ENCODE measurements around the gene CAVIN2. TPM values are rescaled to one million over a fixed set of nuclear protein-coding genes. Genes with fewer than 3 reads are reported as not detected.
A peak's percentile ranks its signal among the peaks of the same experiment; 100 is the strongest.

CAVIN2 gene
- total RNA-seq, 4 donors from 2014 or later, result 6.7 to 18.8 (median 10.0) TPM

GRCh38 chr2:191869781-191870180 is 22.9 kb upstream of the CAVIN2 start:
- TF ChIP-seq, protein P1, sequence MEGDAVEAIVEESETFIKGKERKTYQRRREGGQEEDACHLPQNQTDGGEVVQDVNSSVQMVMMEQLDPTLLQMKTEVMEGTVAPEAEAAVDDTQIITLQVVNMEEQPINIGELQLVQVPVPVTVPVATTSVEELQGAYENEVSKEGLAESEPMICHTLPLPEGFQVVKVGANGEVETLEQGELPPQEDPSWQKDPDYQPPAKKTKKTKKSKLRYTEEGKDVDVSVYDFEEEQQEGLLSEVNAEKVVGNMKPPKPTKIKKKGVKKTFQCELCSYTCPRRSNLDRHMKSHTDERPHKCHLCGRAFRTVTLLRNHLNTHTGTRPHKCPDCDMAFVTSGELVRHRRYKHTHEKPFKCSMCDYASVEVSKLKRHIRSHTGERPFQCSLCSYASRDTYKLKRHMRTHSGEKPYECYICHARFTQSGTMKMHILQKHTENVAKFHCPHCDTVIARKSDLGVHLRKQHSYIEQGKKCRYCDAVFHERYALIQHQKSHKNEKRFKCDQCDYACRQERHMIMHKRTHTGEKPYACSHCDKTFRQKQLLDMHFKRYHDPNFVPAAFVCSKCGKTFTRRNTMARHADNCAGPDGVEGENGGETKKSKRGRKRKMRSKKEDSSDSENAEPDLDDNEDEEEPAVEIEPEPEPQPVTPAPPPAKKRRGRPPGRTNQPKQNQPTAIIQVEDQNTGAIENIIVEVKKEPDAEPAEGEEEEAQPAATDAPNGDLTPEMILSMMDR (IDR thresholded peaks at IDR 0.05), result no peak
- TF ChIP-seq POLR2A (IDR thresholded peaks at IDR 0.05), result no peak
- WGBS, 2 donors, result 63 to 66% methylated on average over 4 of the region's 4 CpGs
- no peak overlapping the region for H3K4me3 ChIP-seq (ENCODE audit: low read depth, poor library complexity, severe bottlenecking)
- intact Hi-C loops (cut with DNase I; ENCODE audit: low total_unique reads), result no loop called here
- DNase-seq (ENCODE audit: low spot score in 2 of 2), result no peak

- H3K4me3 ChIP-seq (ENCODE audit: low read depth, poor library complexity, severe bottlenecking), result no peak overlapping the region
- DNase-seq (ENCODE audit: low spot score in 2 of 2), result no peak
- 66 to 69% methylated on average over 6 of the region's 6 CpGs for WGBS, 2 donors
- no peak for TF ChIP-seq POLR2A (IDR thresholded peaks at IDR 0.05)
- TF ChIP-seq, protein P1 (IDR thresholded peaks at IDR 0.05), result no peak
- intact Hi-C loops (cut with DNase I; ENCODE audit: low total_unique reads), result no loop called here
Measured at GRCh38 chr2:191869178-191869577, 22.3 kb upstream of the CAVIN2 start.

GRCh38 chr2:191867507-191867847 is 20.6 kb upstream of the CAVIN2 start:
- no peak overlapping the region for H3K4me3 ChIP-seq (ENCODE audit: low read depth, poor library complexity, severe bottlenecking)
- intact Hi-C loops (cut with DNase I; ENCODE audit: low total_unique reads), result no loop called here
- no peak for DNase-seq (ENCODE audit: low spot score in 2 of 2)
- TF ChIP-seq POLR2A (IDR thresholded peaks at IDR 0.05), result no peak
- TF ChIP-seq, protein P1 (IDR thresholded peaks at IDR 0.05), result no peak
- WGBS, 2 donors, result 60 to 67% methylated on average over 1 of the region's 1 CpG

DNA sequence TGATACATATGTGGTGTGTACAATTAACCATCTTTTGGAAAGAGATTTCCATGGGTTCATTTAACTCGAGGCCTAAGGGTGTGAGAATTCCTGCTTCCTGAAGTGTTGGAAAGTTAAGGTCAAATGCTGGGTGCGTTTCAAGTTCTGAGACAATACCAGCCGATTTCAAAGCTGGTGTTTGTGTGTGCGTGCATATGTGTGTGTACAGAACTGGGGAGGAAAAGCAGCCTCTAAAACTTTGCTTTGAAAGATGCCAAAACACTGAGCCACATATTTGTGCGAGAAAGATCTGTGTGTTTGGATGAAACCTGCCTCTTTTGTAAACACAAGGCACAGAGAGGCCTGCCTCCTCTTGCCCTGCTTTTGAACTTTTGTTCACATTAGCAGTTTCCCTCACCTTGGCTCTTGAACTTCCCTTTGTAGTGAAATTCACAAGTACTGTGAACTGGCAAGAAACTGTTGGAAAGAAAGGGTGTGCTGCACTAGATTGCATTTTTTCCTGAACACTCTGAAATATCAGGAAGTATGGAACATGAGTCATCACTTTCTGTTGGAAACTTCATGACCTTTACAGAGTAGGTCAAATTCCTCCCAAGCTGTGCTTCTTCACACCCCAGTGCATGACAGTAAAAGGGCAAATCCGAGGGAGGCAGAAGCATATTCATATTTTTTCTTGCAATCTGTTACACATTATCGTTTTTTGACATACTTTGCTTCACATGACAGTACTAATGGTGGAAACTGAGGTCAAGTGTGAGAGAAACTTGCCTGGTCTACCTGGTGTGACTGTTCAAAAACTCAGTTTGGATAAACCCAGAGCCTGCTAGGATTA is 20.0 kb upstream of the CAVIN2 start:
- peak in 1 of 2 donors; percentile 22 for DNase-seq (ENCODE audit: low spot score in 2 of 2)
- intact Hi-C loops (cut with DNase I; ENCODE audit: low total_unique reads), result no loop called here
- WGBS, 2 donors, result 14 to 24% methylated on average over 7 of the region's 7 CpGs
- TF ChIP-seq POLR2A (IDR thresholded peaks at IDR 0.05), result no peak
- TF ChIP-seq, protein P1 (IDR thresholded peaks at IDR 0.05), result peak in 1 of 3 donors; percentile 84
- no peak overlapping the region for H3K4me3 ChIP-seq (ENCODE audit: low read depth, poor library complexity, severe bottlenecking)

DNA sequence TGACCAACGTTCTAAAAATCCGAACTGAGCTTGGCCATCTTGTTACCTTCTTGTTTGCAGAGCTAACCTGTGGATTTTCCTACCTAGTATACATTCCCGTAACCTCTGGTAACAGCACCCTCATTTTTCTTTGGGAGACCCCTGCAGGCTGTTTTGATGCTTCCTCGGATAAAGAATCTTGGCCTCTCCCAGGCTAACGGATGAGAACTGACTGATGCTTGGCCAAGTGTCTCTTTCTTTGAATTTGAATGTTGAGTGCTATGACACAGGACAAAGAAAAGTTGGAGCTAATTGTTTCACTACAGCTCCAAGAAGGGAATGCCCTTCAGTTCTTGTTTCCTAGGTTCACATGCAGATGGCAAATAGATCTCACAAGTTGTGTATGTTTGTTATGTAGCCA is 19.3 kb upstream of the CAVIN2 start:
- no peak for DNase-seq (ENCODE audit: low spot score in 2 of 2)
- intact Hi-C loops (cut with DNase I; ENCODE audit: low total_unique reads), result no loop called here
- 68 to 77% methylated on average over 5 of the region's 5 CpGs for WGBS, 2 donors
- no peak overlapping the region for H3K4me3 ChIP-seq (ENCODE audit: low read depth, poor library complexity, severe bottlenecking)
- no peak for TF ChIP-seq POLR2A (IDR thresholded peaks at IDR 0.05)
- TF ChIP-seq, protein P1 (IDR thresholded peaks at IDR 0.05), result no peak
